GM21723 (cell line): Measurements from ENCODE around the gene SMC3.
A peak's percentile ranks its signal among the peaks of the same experiment; 100 is the strongest.

ENCODE experiments used
- ATAC-seq: cut with Tn5 transposase; IDR thresholded peaks from one replicate; pipeline ENCODE4 v1.9.1; 2021; ENCODE audit warnings: mild to moderate bottlenecking, moderate library complexity; ENCODE audit not compliant: unreplicated experiment

Gene SMC3

GRCh38 chr10:110544958-110545537 lies 22.4 kb upstream of the SMC3 start:
- no peak for ATAC-seq

GRCh38 chr10:110546077-110546476 lies 21.4 kb upstream of the SMC3 start:
- ATAC-seq, result no peak

- no peak for ATAC-seq
Measured at GRCh38 chr10:110546499-110547110, 20.9 kb upstream of the SMC3 start.

GRCh38 chr10:110547139-110547761 lies 20.2 kb upstream of the SMC3 start:
- ATAC-seq, result no peak

- ATAC-seq, result no peak
Measured at GRCh38 chr10:110548002-110548401, 19.5 kb upstream of the SMC3 start.

GRCh38 chr10:110549211-110549610 lies 18.3 kb upstream of the SMC3 start:
- no peak for ATAC-seq

- no peak for ATAC-seq
Measured at GRCh38 chr10:110553905-110554304, 13.6 kb upstream of the SMC3 start.

GRCh38 chr10:110556296-110556695 lies 11.2 kb upstream of the SMC3 start:
- no peak for ATAC-seq

GRCh38 chr10:110556969-110557601 lies 10.4 kb upstream of the SMC3 start:
- ATAC-seq, result peak; percentile 72

- no peak for ATAC-seq
Measured at GRCh38 chr10:110558041-110558440, 9.5 kb upstream of the SMC3 start.

GRCh38 chr10:110560012-110560411 lies 7.5 kb upstream of the SMC3 start:
- no peak for ATAC-seq

- no peak for ATAC-seq
Measured at GRCh38 chr10:110561292-110561691, 6.2 kb upstream of the SMC3 start.

- ATAC-seq, result no peak
Measured at GRCh38 chr10:110562348-110562747, 5.1 kb upstream of the SMC3 start.

GRCh38 chr10:110563132-110563531 lies 4.4 kb upstream of the SMC3 start:
- ATAC-seq, result no peak

GRCh38 chr10:110566472-110567200 lies 859 bp upstream of the SMC3 start:
- no peak for ATAC-seq

GRCh38 chr10:110568055-110568735 lies 700 bp downstream of the SMC3 start:
- peak; percentile 44 for ATAC-seq

GRCh38 chr10:110569122-110569521 lies 1.6 kb downstream of the SMC3 start:
- ATAC-seq, result no peak

GRCh38 chr10:110569736-110570135 lies 2.2 kb downstream of the SMC3 start:
- no peak for ATAC-seq

GRCh38 chr10:110571093-110571743 lies 3.7 kb downstream of the SMC3 start:
- ATAC-seq, result no peak

- no peak for ATAC-seq
Measured at GRCh38 chr10:110572862-110573261, 5.4 kb downstream of the SMC3 start.
